ENCODE results near the gene PCP2.

Gene PCP2

GRCh38 chr19:7668842-7669241 lies 35.3 kb upstream of the PCP2 start, which contains the start of gene RETN:
RETN (plus strand) TSS chr19:7669049; CDS start chr19:7669327, 278 bp downstream.
- no peaks in the 10 kb centered on the region for H3K36me3 ChIP-seq
- H3K27ac ChIP-seq, result no peak within 1 kb of the TSS
- DNase-seq, result no peak
- peaks cover 0 to 6% (median 0%) of the 10 kb centered on the region in 4 donors for H3K4me1 ChIP-seq
- no peaks in the 10 kb centered on the region for H3K9me3 ChIP-seq
- peaks cover 0 to 45% of the 10 kb centered on the region in 2 donors for H3K27me3 ChIP-seq
- intact Hi-C loops (cut with DNase I; ENCODE audit: low total_unique reads), result no loop called here
- TF ChIP-seq CTCF (IDR thresholded peaks at IDR 0.05), result no peak
- no peak within 1 kb of the TSS for H3K4me3 ChIP-seq

GRCh38 chr19:7665076-7665475 lies 31.6 kb upstream of the PCP2 start:
- Histone ChIP-seq H3K4me1 (peaks cover 0 to 1% (median 0%) of the 10 kb centered on the region in 4 donors), H3K36me3 (no peaks in the 10 kb centered on the region), H3K27me3 (peaks cover 0 to 36% of the 10 kb centered on the region in 2 donors), H3K4me3 (no peak overlapping the region), H3K27ac (no peak overlapping the region), H3K9me3 (no peaks in the 10 kb centered on the region)
- intact Hi-C loops (cut with DNase I; ENCODE audit: low total_unique reads), result no loop called here
- no peak for DNase-seq
- TF ChIP-seq CTCF (IDR thresholded peaks at IDR 0.05), result no peak

GRCh38 chr19:7663706-7664105 lies 30.2 kb upstream of the PCP2 start:
- intact Hi-C loops (cut with DNase I; ENCODE audit: low total_unique reads), result no loop called here
- DNase-seq, result no peak
- H3K27me3 ChIP-seq, result peaks cover 0 to 31% of the 10 kb centered on the region in 2 donors
- no peaks in the 10 kb centered on the region for H3K4me1 ChIP-seq
- no peaks in the 10 kb centered on the region for H3K9me3 ChIP-seq
- no peak for TF ChIP-seq CTCF (IDR thresholded peaks at IDR 0.05)
- H3K27ac ChIP-seq, result no peak overlapping the region
- H3K4me3 ChIP-seq, result no peak overlapping the region
- no peaks in the 10 kb centered on the region for H3K36me3 ChIP-seq

GRCh38 chr19:7662657-7663056 lies 29.1 kb upstream of the PCP2 start:
- Histone ChIP-seq H3K4me3 (no peak overlapping the region), H3K9me3 (no peaks in the 10 kb centered on the region), H3K27ac (no peak overlapping the region), H3K27me3 (peaks cover 0 to 29% of the 10 kb centered on the region in 2 donors), H3K36me3 (no peaks in the 10 kb centered on the region), H3K4me1 (no peaks in the 10 kb centered on the region)
- no peak for DNase-seq
- intact Hi-C loops (cut with DNase I; ENCODE audit: low total_unique reads), result no loop called here
- no peak for TF ChIP-seq CTCF (IDR thresholded peaks at IDR 0.05)

- no peak for DNase-seq
- Histone ChIP-seq H3K27ac (no peak overlapping the region), H3K9me3 (no peaks in the 10 kb centered on the region), H3K4me1 (no peaks in the 10 kb centered on the region), H3K27me3 (peaks cover 0 to 29% of the 10 kb centered on the region in 2 donors), H3K4me3 (no peak overlapping the region), H3K36me3 (no peaks in the 10 kb centered on the region)
- TF ChIP-seq CTCF (IDR thresholded peaks at IDR 0.05), result no peak
- intact Hi-C loops (cut with DNase I; ENCODE audit: low total_unique reads), result no loop called here
Observed at GRCh38 chr19:7661744-7662538, 28.4 kb upstream of the PCP2 start.

Measured in tibial artery (tissue), 4 donors.